Measurements from ENCODE around the gene TMEM163. TPM values are rescaled to one million over a fixed set of nuclear protein-coding genes. Genes with fewer than 3 reads are reported as not detected.

TMEM163 gene
- total RNA-seq, 1 donor from 2014 or later: 6.0 TPM

GRCh38 chr2:134549104-134549503 lies 169.7 kb downstream of the TMEM163 start:
- intact Hi-C loops (cut with micrococcal nuclease): no loop called here
- DNase-seq (no peak), ATAC-seq (ENCODE audit: low read depth) (no peak)
- Mint-ChIP-seq H3K4me1 (no peaks in the 10 kb centered on the region), H3K36me3 (ENCODE audit: low read depth) (no peaks in the 10 kb centered on the region), H3K27ac (no peak overlapping the region), H3K9me3 (no peaks in the 10 kb centered on the region), H3K27me3 (no peaks in the 10 kb centered on the region), H3K4me3 (no peak overlapping the region)
- ChIA-PET CTCF (no interaction called here), POLR2A (interaction anchor here (0.7 kb wide), 1 partner anchor 346 kb away, joined by 6 read pairs; no protein-coding TSS in a partner anchor)
- TF ChIP-seq CTCF (IDR thresholded peaks at IDR 0.05): no peak

- no peak for TF ChIP-seq CTCF (IDR thresholded peaks at IDR 0.05)
- ChIA-PET POLR2A (no interaction called here), CTCF (interaction anchor here (0.7 kb wide), 1 partner anchor 647 kb away, joined by 3 read pairs; no protein-coding TSS in a partner anchor)
- H3K27ac Mint-ChIP-seq: no peak overlapping the region
- no peaks in the 10 kb centered on the region for H3K27me3 Mint-ChIP-seq
- no peaks in the 10 kb centered on the region for H3K4me1 Mint-ChIP-seq
- H3K9me3 Mint-ChIP-seq: no peaks in the 10 kb centered on the region
- ATAC-seq (ENCODE audit: low read depth) (no peak), DNase-seq (no peak)
- intact Hi-C loops (cut with micrococcal nuclease): no loop called here
- H3K4me3 Mint-ChIP-seq: no peak overlapping the region
- H3K36me3 Mint-ChIP-seq (ENCODE audit: low read depth): no peaks in the 10 kb centered on the region
Observed at GRCh38 chr2:134540990-134541389, 177.8 kb downstream of the TMEM163 start.

DNA sequence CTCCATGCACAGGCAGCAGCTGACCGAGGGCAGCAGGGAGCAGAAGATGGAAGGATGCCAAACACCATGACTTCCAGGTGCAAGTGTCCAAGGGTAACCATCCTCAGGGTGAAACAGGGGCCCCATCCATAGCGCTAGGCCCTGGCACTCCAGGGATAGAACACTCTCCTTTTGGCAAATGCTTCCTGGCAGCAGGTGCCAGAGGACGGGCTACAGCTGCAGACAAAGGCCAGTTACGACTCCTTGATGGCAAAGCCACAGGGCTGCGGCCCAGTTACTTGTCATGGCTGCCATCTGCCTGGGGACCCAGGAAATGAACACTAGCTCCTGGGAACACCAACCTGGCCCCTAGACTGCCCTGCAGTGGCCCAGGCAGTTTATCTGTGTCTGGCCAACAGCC lies 178.8 kb downstream of the TMEM163 start:
- ChIA-PET CTCF (no interaction called here), POLR2A (interaction anchor here (0.6 kb wide), 1 partner anchor 1436 kb away, joined by 6 read pairs; no protein-coding TSS in a partner anchor)
- H3K36me3 Mint-ChIP-seq (ENCODE audit: low read depth): no peaks in the 10 kb centered on the region
- no peak for TF ChIP-seq CTCF (IDR thresholded peaks at IDR 0.05)
- no peak for DNase-seq
- H3K27me3 Mint-ChIP-seq: no peaks in the 10 kb centered on the region
- no peaks in the 10 kb centered on the region for H3K4me1 Mint-ChIP-seq
- H3K9me3 Mint-ChIP-seq: no peaks in the 10 kb centered on the region
- intact Hi-C loops (cut with micrococcal nuclease): no loop called here
- no peak overlapping the region for H3K27ac Mint-ChIP-seq
- no peak for ATAC-seq (ENCODE audit: low read depth)
- no peak overlapping the region for H3K4me3 Mint-ChIP-seq

DNA sequence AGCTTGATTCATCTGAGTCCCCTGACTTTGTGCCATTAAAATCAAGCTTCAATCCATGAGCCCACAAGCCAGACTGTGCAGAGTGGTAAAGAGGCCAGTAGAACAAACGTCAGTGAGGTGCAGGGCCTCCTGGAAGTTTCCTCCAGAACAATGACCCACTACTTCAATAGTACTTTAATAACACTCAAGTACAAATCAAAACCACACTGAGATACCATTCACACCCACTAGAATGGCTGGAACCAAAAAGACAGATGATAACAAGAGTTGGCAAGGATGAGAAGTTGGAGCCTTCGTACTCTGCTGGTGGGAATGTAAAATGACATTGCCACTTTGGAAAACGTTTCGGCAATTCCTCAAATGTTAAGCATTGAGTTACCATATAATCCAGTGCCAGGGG lies 181.1 kb downstream of the TMEM163 start:
- CTCF ChIA-PET: no interaction called here
- Mint-ChIP-seq H3K36me3 (ENCODE audit: low read depth) (no peaks in the 10 kb centered on the region), H3K4me3 (no peak overlapping the region), H3K27ac (no peak overlapping the region), H3K4me1 (no peaks in the 10 kb centered on the region), H3K27me3 (no peaks in the 10 kb centered on the region), H3K9me3 (no peaks in the 10 kb centered on the region)
- intact Hi-C loops (cut with micrococcal nuclease): no loop called here
- ATAC-seq (ENCODE audit: low read depth): no peak
- TF ChIP-seq CTCF (IDR thresholded peaks at IDR 0.05): no peak
- no peak for DNase-seq
- POLR2A ChIA-PET: no interaction called here

DNA sequence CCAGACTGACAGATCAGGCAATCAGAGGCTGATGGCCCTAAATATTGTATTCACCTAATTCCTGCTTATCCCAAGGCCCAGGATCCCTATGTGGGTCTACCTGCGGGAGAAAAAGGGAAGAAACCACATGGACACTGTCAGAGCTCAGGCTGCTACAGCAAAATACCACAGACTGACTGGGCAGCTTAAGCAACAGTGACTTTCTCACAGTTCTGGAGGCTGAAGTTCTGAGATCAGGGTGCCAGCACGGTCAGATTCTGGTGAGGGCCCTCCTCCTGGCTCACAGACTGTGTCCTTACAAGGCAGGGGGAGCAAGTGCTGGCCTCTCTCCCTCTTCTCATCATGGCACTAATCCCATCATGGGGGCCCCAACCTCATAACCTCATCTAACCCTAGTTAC lies 181.7 kb downstream of the TMEM163 start:
- CTCF ChIA-PET: no interaction called here

More for the DNA sequence above, 181.7 kb downstream of the TMEM163 start:
- intact Hi-C loops (cut with micrococcal nuclease): no loop called here
- Mint-ChIP-seq H3K27ac (no peak overlapping the region), H3K9me3 (no peaks in the 10 kb centered on the region), H3K36me3 (ENCODE audit: low read depth) (no peaks in the 10 kb centered on the region), H3K27me3 (no peaks in the 10 kb centered on the region), H3K4me1 (no peaks in the 10 kb centered on the region), H3K4me3 (no peak overlapping the region)
- DNase-seq: no peak
- TF ChIP-seq CTCF (IDR thresholded peaks at IDR 0.05): no peak
- POLR2A ChIA-PET: no interaction called here
- no peak for ATAC-seq (ENCODE audit: low read depth)

Measured in activated B cell treated with CpG ODN at 0.5 μM for 24 hours (primary cell).